Gastroesophageal sphincter (tissue), 4 donors: ENCODE data around the gene SYT1. TPM values are rescaled to one million over a fixed set of nuclear protein-coding genes. Genes with fewer than 3 reads are reported as not detected.

Source experiments
- ATAC-seq: fragments of 150-250 bp; one replicate; pipeline ENCODE4 v1.9.1; 2016; ENCODE audit warnings: mild to moderate bottlenecking, moderate library complexity
- H3K27ac ChIP-seq, 4 donors: fragments of 200-600 bp; sonication (generic) in 3 of 4; 1 replicate in 3 of 4; 2 replicates in 1 of 4; pipeline ENCODE4 v1.5.1; 2016 to 2019
- H3K27me3 ChIP-seq: fragments of 200-600 bp; sonication (generic); one replicate; pipeline ENCODE4 v1.5.1; 2019
- H3K36me3 ChIP-seq, 2 donors: fragments of 200-600 bp; sonication (generic); one replicate each; pipeline ENCODE4 v1.5.1; 2019; ENCODE audit warnings: control low read depth in 1 of 2
- H3K4me1 ChIP-seq, 3 donors: fragments of 200-600 bp; sonication (generic); 1 replicate in 2 of 3; 2 replicates in 1 of 3; pipeline ENCODE4 v1.5.1; 2016 to 2019; ENCODE audit warnings: control low read depth in 2 of 3
- H3K4me3 ChIP-seq, 2 donors: fragments of 200-600 bp; sonication (generic); one replicate each; pipeline ENCODE4 v1.5.1; 2019; ENCODE audit warnings: mild to moderate bottlenecking in 1 of 2, moderate library complexity in 1 of 2
- H3K9me3 ChIP-seq, 3 donors: fragments of 200-600 bp; sonication (generic); one replicate each; pipeline ENCODE4 v1.5.1; 2017 to 2019; ENCODE audit warnings: control low read depth in 2 of 3
- EP300 ChIP-seq: sonication (generic); formaldehyde crosslinking; IDR thresholded peaks from one replicate; pipeline ENCODE4 v1.6.1; 2017; ENCODE audit warnings: antibody characterized with exemption, mild to moderate bottlenecking
- POLR2A ChIP-seq, 2 donors: fragments of 450-650 bp; IDR thresholded peaks; one replicate each; pipeline ENCODE4 v1.6.1; 2017; ENCODE audit warnings: antibody characterized with exemption in 2 of 2, mild to moderate bottlenecking in 2 of 2, moderate library complexity in 1 of 2
- POLR2AphosphoS5 ChIP-seq: sonication (generic); formaldehyde crosslinking; IDR thresholded peaks from one replicate; pipeline ENCODE4 v1.6.1; 2017; ENCODE audit warnings: antibody characterized with exemption
- whole genome bisulfite sequencing, 2 donors: methylation state at CpG; one replicate each; pipeline ENCODE4 v1.1.5; 2018; ENCODE audit warnings: low coverage in 1 of 2; 5-methylcytosine and 5-hydroxymethylcytosine counted together
- total RNA-seq, 4 donors: library from RNA; depleted of rRNA; stranded (reverse); fragments of >200 nt; gene quantifications; one replicate each; pipeline ENCODE4 v1.1.0, GENCODE V29; 2016
- TF ChIP-seq, protein P1 (sequence below), 4 experiments: fragments of 200-600 bp in 2 of 4; fragments of 450-650 bp in 2 of 4; sonication (generic) in 1 of 4; IDR thresholded peaks; one replicate each; pipeline ENCODE4 v1.5.1; 2017 to 2019; ENCODE audit warnings: antibody characterized with exemption in 4 of 4, mild to moderate bottlenecking in 2 of 4, moderate library complexity in 2 of 4

Gene SYT1
- total RNA-seq, 4 donors from 2014 or later: 1.9 to 6.6 (median 3.5) TPM

DNA sequence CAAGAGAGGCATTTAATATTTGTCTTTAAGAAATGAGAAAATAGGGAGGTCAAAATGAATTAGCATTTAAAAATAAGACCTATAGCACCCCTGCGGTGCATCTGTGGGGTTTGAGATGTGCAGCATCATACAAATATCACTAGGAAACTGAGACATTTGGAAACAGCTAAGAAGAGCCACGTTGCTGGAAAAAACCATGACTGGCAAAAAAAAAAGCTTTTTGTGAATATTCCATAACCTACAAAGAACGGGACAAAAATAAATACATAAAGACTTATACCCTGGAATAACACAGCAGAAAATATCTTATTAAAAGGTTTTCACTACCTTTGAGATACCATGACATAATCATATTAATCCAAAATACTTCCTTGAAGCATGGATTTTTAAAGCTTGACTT lies 460.0 kb downstream of the SYT1 start:
- Histone ChIP-seq H3K4me1 (no peaks in the 10 kb centered on the region), H3K36me3 (no peaks in the 10 kb centered on the region), H3K4me3 (no peak overlapping the region), H3K9me3 (no peaks in the 10 kb centered on the region), H3K27ac (no peak overlapping the region), H3K27me3 (no peaks in the 10 kb centered on the region)
- TF ChIP-seq, protein P1, sequence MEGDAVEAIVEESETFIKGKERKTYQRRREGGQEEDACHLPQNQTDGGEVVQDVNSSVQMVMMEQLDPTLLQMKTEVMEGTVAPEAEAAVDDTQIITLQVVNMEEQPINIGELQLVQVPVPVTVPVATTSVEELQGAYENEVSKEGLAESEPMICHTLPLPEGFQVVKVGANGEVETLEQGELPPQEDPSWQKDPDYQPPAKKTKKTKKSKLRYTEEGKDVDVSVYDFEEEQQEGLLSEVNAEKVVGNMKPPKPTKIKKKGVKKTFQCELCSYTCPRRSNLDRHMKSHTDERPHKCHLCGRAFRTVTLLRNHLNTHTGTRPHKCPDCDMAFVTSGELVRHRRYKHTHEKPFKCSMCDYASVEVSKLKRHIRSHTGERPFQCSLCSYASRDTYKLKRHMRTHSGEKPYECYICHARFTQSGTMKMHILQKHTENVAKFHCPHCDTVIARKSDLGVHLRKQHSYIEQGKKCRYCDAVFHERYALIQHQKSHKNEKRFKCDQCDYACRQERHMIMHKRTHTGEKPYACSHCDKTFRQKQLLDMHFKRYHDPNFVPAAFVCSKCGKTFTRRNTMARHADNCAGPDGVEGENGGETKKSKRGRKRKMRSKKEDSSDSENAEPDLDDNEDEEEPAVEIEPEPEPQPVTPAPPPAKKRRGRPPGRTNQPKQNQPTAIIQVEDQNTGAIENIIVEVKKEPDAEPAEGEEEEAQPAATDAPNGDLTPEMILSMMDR (IDR thresholded peaks at IDR 0.05): no peak
- TF ChIP-seq EP300: no peak
- no peak for ATAC-seq
- WGBS, 2 donors: 55 to 57% methylated on average over 3 of the region's 3 CpGs

DNA sequence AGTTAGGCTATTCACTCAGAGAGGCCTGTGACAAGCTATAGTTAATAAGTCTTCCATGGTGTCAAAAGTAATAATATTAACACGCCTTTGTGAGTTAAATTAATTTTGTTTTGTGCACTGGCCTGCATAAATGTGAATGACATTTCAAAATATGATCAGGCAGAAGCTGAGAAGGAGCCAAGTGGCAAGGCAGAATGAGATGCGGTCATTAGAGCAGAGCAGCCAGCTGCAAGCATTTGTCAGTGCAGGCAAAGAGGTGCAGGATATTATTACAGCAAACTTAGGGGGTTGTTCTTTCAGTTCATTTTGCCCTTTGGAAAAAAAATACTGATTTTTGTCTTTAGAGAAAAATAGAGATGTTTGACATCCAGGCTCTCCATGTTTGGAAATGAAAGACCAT lies 461.6 kb downstream of the SYT1 start:
- 60 to 63% methylated on average over 2 of the region's 2 CpGs for WGBS, 2 donors

DNA sequence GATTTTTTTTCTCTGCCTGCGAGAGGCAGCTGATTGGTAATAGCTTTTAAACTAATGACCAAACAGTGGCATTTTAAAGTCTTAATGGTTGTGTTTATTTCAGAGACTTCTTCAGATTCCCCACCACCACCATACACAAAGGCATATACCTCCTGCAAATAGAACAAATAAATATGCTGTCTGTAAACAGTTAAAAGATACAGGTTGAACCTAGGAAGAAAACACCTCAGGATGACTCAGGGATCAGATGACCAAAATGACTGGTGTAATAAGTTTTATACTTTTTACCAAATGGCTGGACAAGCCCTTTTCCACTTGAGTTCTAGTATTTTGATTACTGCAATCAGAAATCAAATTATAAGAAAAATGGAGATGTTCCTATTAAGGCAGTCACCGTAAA lies 462.1 kb downstream of the SYT1 start:
- ATAC-seq: no peak
- Histone ChIP-seq H3K36me3 (no peaks in the 10 kb centered on the region), H3K4me1 (no peaks in the 10 kb centered on the region), H3K4me3 (no peak overlapping the region), H3K9me3 (no peaks in the 10 kb centered on the region), H3K27me3 (no peaks in the 10 kb centered on the region), H3K27ac (no peak overlapping the region)
- WGBS, 2 donors: 60 to 96% methylated on average over 2 of the region's 2 CpGs
- no peak for TF ChIP-seq POLR2AphosphoS5
- TF ChIP-seq POLR2A (IDR thresholded peaks at IDR 0.05): no peak
- TF ChIP-seq, protein P1 (IDR thresholded peaks at IDR 0.05): no peak
- TF ChIP-seq EP300: no peak

More for the DNA sequence above, 461.6 kb downstream of the SYT1 start:
- TF ChIP-seq, protein P1 (IDR thresholded peaks at IDR 0.05): no peak
- TF ChIP-seq EP300: no peak
- TF ChIP-seq POLR2AphosphoS5: no peak
- TF ChIP-seq POLR2A (IDR thresholded peaks at IDR 0.05): no peak
- Histone ChIP-seq H3K4me1 (no peaks in the 10 kb centered on the region), H3K9me3 (no peaks in the 10 kb centered on the region), H3K27me3 (no peaks in the 10 kb centered on the region), H3K36me3 (no peaks in the 10 kb centered on the region), H3K4me3 (no peak overlapping the region), H3K27ac (no peak overlapping the region)
- no peak for ATAC-seq

DNA sequence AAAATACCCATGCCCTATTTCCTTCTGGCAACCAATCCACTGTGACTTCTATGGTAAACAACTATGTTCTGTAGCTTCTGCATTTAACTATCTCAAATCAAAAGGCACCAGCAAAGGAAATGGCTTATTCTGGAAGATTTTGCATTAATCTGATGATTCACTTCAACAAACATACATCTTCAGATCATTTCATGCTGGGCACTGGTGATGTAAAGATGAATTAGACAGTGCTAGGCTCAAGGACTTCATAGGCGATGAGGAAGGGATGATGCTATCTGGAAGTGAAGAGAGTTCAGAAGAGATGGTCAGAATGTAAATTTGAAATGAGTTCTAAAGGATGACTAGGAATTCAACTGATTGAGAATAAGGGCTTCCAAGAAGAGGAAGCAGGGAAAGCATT lies 462.9 kb downstream of the SYT1 start:
- Histone ChIP-seq H3K4me1 (no peaks in the 10 kb centered on the region), H3K36me3 (no peaks in the 10 kb centered on the region), H3K27me3 (no peaks in the 10 kb centered on the region), H3K4me3 (no peak overlapping the region), H3K27ac (no peak overlapping the region), H3K9me3 (no peaks in the 10 kb centered on the region)
- no peak for ATAC-seq
- TF ChIP-seq POLR2AphosphoS5 (no peak), EP300 (no peak), POLR2A (IDR thresholded peaks at IDR 0.05) (no peak)
- TF ChIP-seq, protein P1 (IDR thresholded peaks at IDR 0.05): no peak
- WGBS, 2 donors: 100% methylated on average over 1 of the region's 1 CpG

DNA sequence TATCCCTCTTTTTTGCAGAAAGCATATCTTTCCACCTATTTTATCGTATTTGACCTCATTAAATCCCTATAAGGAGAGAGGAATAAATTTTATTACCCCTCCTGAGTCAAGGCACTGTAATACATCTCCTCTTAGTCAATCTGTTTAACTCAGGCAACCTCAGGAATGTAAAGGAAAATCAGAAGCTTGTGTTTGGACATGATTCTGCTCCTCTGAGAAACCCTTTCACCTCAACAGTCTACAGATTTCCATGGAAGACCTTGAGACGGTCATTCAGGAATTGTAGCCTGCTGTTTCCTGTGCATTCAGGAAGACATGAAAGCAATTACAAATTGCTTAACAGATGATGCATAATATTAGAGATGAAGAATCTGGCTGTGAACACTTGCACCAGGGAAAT lies 465.4 kb downstream of the SYT1 start:
- Histone ChIP-seq H3K4me3 (no peak overlapping the region), H3K27me3 (no peaks in the 10 kb centered on the region), H3K9me3 (no peaks in the 10 kb centered on the region), H3K36me3 (no peaks in the 10 kb centered on the region), H3K4me1 (no peaks in the 10 kb centered on the region), H3K27ac (no peak overlapping the region)
- ATAC-seq: no peak
- WGBS, 2 donors: 81 to 88% methylated on average over 2 of the region's 2 CpGs
- TF ChIP-seq POLR2AphosphoS5: no peak
- TF ChIP-seq EP300: no peak
- TF ChIP-seq POLR2A (IDR thresholded peaks at IDR 0.05): no peak
- TF ChIP-seq, protein P1 (IDR thresholded peaks at IDR 0.05): no peak
